Neural cell (in vitro differentiated cells): Measurements from ENCODE around the gene LDLRAD2.

Source experiments
- CTCF ChIP-seq: fragments of 450-650 bp; IDR thresholded peaks from 2 replicates; pipeline ENCODE4 v1.5.1; 2014; ENCODE audit warnings: antibody characterized with exemption, mild to moderate bottlenecking, moderate library complexity; ENCODE audit not compliant: poor library complexity, severe bottlenecking
- EZH2 ChIP-seq: fragments of 200-600, 300-800 bp; shearing (Covaris generic), sonication (generic); IDR thresholded peaks from 2 replicates; pipeline ENCODE4 v1.6.1; 2014; ENCODE audit warnings: antibody characterized with exemption, low read length, borderline replicate concordance, mild to moderate bottlenecking; ENCODE audit not compliant: insufficient read depth, poor library complexity, severe bottlenecking
- MXI1 ChIP-seq: fragments of 450-650 bp; conservative IDR thresholded peaks from 2 replicates; pipeline ENCODE4 v1.6.1; 2014; ENCODE audit warnings: antibody characterized with exemption, mild to moderate bottlenecking; ENCODE audit not compliant: poor library complexity, severe bottlenecking
- POLR2AphosphoS5 ChIP-seq: IDR thresholded peaks from 2 replicates; pipeline ENCODE4 v1.6.1; 2012
- RAD21 ChIP-seq: fragments of 450-650 bp; conservative IDR thresholded peaks from 2 replicates; pipeline ENCODE4 v1.6.1; 2014; ENCODE audit warnings: antibody characterized with exemption, mild to moderate bottlenecking, moderate library complexity
- SMC3 ChIP-seq: fragments of 450-650 bp; conservative IDR thresholded peaks from 2 replicates; pipeline ENCODE4 v1.6.1; 2014; ENCODE audit warnings: antibody characterized with exemption, mild to moderate bottlenecking, moderate library complexity; ENCODE audit not compliant: poor library complexity
- TAF1 ChIP-seq: IDR thresholded peaks from 2 replicates; pipeline ENCODE4 v1.6.1; 2012; ENCODE audit warnings: low read depth

DNA sequence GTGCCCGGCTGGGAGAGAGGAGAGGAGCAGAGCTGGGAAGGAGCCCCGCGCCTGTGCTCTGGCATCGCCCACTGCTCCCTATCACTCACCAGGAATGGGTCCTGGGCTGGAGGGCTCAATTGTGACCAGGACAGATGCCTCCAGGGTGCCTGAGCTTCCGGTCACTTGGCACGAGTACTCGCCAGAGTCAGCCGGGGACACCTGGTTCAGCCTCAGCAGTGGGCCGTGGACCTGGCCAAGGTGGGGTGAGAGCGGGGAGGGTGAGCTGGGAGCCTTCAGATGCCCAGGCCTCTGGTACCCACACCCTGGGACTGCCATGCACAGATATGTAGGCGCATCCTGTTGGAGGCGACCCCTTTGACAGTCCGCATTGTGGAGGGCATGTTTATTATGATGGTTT is 31.1 kb downstream of the LDLRAD2 start:
- TF ChIP-seq TAF1 = no peak
- no peak for TF ChIP-seq POLR2AphosphoS5
- no peak for TF ChIP-seq CTCF
- TF ChIP-seq SMC3 = no peak
- no peak for TF ChIP-seq RAD21
- no peak for TF ChIP-seq EZH2
- no peak for TF ChIP-seq MXI1
